NB4 (cell line): ENCODE results near the gene ELAVL3.
A peak's percentile ranks its signal among the peaks of the same experiment; 100 is the strongest.

Experiments used
- DNase-seq: peaks from one replicate; pipeline ENCODE4 v3.0.0; 2010; ENCODE audit warnings: low read depth
- H3K4me3 ChIP-seq: one replicate; pipeline ENCODE4 v1.5.1; 2011; ENCODE audit warnings: mild to moderate bottlenecking, low read depth, low read length, moderate library complexity
- MYC ChIP-seq: IDR thresholded peaks from 2 replicates; pipeline ENCODE4 v1.6.1; 2011; ENCODE audit warnings: low read depth, low read length
- POLR2A ChIP-seq: IDR thresholded peaks from 2 replicates; pipeline ENCODE4 v1.6.1; 2011; ENCODE audit warnings: mild to moderate bottlenecking; ENCODE audit not compliant: insufficient read length; ENCODE audit errors: extremely low read depth
- TF ChIP-seq, protein P1 (sequence below): IDR thresholded peaks from one replicate; pipeline ENCODE4 v1.5.1; 2012; ENCODE audit warnings: low read depth, low read length
- TF ChIP-seq, protein P2 (sequence below): IDR thresholded peaks from 2 replicates; pipeline ENCODE4 v1.6.1; 2011; ENCODE audit warnings: low read depth, low read length

Gene ELAVL3

DNA sequence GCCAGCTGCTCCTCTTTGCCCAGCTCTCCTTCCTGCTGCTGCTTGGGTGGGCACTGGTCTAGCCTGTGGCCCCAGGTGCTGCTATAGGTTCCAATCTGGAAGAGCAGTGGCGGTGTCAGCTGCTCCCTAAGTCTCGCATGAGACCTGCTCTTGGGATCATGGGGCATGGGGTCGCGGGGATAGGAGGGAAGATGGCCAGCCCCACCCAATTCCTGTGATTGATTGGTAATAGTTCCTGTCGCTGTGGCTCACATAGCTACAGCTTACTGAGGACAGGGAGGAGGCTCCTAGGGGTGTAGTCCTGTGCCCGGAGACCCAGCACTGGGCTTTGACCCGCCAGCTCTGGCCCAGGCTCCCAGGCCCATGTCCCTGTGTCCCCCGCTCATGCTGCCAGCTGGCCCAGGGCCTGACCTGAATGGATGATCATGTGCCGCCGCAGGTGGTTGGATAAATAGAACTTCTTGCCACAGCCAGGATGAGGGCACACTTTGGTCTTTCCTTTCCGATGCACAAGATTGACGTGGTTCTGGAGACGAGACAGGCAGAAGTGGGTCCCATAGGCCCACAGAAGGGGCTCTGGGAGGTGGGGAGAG, 4.5 kb upstream of the ELAVL3 start:
- DNase-seq = no peak
- TF ChIP-seq, protein P1, sequence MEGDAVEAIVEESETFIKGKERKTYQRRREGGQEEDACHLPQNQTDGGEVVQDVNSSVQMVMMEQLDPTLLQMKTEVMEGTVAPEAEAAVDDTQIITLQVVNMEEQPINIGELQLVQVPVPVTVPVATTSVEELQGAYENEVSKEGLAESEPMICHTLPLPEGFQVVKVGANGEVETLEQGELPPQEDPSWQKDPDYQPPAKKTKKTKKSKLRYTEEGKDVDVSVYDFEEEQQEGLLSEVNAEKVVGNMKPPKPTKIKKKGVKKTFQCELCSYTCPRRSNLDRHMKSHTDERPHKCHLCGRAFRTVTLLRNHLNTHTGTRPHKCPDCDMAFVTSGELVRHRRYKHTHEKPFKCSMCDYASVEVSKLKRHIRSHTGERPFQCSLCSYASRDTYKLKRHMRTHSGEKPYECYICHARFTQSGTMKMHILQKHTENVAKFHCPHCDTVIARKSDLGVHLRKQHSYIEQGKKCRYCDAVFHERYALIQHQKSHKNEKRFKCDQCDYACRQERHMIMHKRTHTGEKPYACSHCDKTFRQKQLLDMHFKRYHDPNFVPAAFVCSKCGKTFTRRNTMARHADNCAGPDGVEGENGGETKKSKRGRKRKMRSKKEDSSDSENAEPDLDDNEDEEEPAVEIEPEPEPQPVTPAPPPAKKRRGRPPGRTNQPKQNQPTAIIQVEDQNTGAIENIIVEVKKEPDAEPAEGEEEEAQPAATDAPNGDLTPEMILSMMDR = no peak
- TF ChIP-seq MYC (no peak), POLR2A (no peak)
- TF ChIP-seq, protein P2, sequence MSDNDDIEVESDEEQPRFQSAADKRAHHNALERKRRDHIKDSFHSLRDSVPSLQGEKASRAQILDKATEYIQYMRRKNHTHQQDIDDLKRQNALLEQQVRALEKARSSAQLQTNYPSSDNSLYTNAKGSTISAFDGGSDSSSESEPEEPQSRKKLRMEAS = no peak
- H3K4me3 ChIP-seq = no peak overlapping the region

DNA sequence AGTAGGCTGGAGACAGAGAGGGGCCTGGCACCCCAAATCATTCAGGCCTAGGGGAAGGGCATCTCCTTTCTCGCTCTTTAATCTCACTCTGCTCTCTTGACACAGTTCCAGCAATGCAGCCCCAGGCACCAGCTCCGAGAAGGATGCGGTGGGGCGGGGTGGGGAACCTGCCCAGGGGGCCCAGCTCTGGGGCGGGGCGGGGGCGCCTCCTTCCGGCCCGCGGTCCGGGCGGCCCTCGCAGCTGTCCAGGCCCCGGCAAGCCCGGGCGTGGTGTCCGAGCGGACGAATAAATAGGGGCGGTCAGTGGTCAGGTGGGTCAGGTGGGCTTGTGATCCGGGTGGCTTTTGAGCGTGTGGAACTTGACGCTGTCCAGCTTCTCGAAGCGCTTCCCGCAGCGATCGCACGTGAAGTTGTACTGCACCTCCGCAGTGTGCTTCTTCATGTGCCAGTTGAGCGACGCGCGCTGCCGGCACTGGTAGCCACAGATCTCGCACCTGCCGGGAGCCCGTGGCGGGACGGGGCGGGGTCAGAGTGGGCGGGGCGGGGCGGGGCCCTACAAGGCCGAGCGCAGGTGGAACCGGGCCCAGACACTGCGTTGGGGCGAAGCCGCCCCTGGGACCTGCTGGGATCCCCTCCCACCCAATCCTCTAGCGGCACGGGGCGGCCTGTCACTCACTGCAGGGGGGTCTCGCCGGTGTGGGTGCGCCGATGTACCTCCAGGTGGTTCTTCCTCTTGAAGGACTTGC, 2.7 kb upstream of the ELAVL3 start:
- H3K4me3 ChIP-seq = no peak overlapping the region
- DNase-seq = no peak
- TF ChIP-seq MYC (no peak), POLR2A (no peak)
- TF ChIP-seq, protein P1 = no peak
- TF ChIP-seq, protein P2 = no peak

DNA sequence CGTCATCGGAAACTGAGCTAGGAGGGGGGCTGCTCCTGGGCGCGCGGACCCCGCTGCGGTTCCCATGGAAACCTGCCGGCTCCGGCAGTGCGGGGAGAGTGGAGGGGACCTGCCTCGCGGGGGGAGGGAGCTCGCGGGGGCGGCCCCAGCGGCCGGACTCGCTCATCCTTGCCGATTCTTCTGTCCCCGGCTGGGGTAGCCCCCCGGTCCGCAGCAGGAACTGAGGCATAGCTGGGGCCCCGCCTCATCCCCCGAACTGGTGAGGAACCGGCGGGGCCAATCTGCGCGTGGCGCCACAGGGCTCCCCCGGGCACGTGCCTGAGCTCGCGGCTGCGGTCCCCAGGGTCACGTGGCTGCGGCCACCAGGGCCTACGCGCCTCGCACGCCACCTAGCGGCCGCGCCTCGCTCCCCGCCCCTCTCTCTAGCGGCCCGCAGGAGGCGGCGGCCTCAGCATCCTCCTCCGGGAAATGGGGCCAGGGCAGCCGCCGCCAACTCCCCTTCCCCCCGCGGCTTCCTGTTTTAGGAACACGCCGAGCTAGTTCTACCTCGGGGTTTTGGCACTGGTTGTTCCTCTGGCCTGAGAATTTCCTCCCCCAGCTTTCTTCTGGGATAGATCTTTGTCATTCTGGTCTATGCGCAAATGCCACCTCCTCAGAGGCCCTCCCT, 1.7 kb upstream of the ELAVL3 start:
- DNase-seq = peak; percentile 91
- H3K4me3 ChIP-seq = no peak overlapping the region
- TF ChIP-seq, protein P2 = peak; percentile 100
- TF ChIP-seq MYC (peak; percentile 99), POLR2A (no peak)
- TF ChIP-seq, protein P1 = peak; percentile 60

DNA sequence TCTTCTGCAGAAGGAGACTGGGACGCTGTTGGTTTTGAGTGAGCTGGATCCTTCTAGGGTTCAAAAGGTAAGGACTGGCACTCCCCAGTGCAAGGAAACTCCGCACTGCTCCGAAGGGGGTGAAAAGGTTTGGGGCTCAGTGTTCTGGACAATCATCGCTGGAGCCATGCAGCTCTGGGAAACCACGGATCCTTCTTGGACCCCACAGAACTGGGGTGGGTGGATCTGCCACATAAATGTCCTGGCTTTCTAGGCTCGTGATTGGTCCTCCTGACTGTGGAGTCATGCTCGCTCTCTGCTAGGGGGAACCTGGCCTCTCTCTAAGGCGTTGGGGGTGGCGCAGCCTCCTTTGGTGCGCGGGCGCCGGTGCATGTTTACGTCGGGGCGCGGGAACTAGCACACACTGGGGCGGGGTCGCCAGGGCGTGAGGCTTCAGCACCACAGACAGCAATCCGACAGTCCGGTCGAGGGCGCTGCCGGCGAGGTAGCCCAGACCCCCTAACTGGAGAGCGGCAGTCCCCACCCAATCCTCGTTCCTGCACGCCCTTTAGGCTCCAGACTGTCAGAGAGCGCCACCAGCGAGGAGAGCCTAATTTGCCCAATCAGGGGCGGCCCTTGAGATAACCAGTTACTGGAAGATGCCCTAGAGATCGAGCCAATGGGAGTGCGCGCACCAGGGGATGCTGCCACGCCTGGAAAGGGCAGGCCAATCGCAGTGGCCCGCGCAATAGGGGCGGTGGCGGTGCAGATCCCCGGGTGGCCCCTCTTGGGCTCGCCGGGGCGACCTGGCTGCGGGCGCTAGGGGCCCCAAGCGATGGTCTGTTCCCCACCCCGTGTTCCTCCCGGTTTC, 913 bp upstream of the ELAVL3 start:
- H3K4me3 ChIP-seq = no peak overlapping the region

DNA sequence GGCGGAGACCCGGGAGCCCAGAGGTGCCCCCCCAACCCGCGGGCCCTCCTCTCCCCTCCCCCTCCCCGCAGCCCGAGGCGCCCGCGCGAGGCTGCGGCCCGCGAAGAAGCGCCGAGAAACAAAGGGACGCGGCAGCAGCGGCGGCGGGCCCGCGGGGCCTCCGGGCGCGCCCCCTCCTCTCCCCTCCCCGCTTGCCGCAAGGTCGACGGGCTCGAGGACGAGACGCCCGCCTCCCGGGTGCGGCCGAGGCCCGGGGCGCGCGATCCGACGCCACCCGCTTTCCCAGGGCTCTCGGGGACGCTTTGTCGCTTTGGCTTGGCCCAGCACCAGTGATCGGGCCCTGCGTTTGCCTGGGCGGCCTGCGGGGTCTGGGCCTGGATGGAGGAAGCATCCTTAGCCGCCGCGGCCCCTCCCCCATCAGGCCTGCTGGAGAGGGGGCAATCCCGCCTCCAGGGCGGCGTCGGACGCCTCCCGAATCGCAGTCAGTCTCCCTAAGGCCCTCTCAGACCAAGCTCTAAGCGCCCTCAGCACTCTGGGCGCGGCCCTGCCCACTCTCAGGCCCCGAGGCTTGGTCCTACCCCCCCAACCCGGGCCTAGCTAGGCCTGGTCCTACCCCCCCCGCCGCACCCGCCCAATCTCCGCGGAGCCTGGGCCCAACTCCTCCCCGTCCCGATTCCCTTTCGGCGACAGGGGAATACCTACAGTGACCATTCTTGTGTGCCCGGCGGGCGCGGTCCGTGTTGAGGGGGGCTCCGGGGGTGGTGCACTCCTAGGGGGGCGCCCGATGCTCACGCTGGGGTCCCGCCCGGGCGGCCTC, 740 bp downstream of the ELAVL3 start:
- H3K4me3 ChIP-seq = no peak overlapping the region
- peak; percentile 27 for DNase-seq
- no peak for TF ChIP-seq MYC
- TF ChIP-seq, protein P1 = no peak
- TF ChIP-seq, protein P2 = no peak

More for the DNA sequence above, 913 bp upstream of the ELAVL3 start:
- TF ChIP-seq MYC = no peak
- TF ChIP-seq, protein P2 = 0 out of 2 replicates have a peak, but pooled peaks have one; percentile 15
- TF ChIP-seq POLR2A = peak; percentile 15
- DNase-seq = peak; percentile 92
